ENCODE measurements around the gene WARS2.

Gene WARS2

GRCh38 chr1:119079881-119080280, 60.6 kb downstream of the WARS2 start:
- TF ChIP-seq ZFX (IDR thresholded peaks at IDR 0.05; ENCODE audit: borderline replicate concordance) (no peak), CTCF (IDR thresholded peaks at IDR 0.05) (no peak)
- H3K27ac ChIP-seq: no peak overlapping the region

- TF ChIP-seq ZFX (IDR thresholded peaks at IDR 0.05; ENCODE audit: borderline replicate concordance) (no peak), CTCF (IDR thresholded peaks at IDR 0.05) (no peak)
- H3K27ac ChIP-seq: no peak overlapping the region
These were observed 64.8 kb downstream of the WARS2 start for GRCh38 chr1:119075614-119076013.

- no peak overlapping the region for H3K27ac ChIP-seq
These were observed 69.1 kb downstream of the WARS2 start for GRCh38 chr1:119071321-119071720.

GRCh38 chr1:119069682-119070081, 70.8 kb downstream of the WARS2 start:
- no peak for TF ChIP-seq ZFX (IDR thresholded peaks at IDR 0.05; ENCODE audit: borderline replicate concordance)
- TF ChIP-seq CTCF (IDR thresholded peaks at IDR 0.05): no peak

More at GRCh38 chr1:119071321-119071720, 69.1 kb downstream of the WARS2 start:
- TF ChIP-seq ZFX (IDR thresholded peaks at IDR 0.05; ENCODE audit: borderline replicate concordance) (no peak), CTCF (IDR thresholded peaks at IDR 0.05) (no peak)

GRCh38 chr1:119068427-119068826, 72.0 kb downstream of the WARS2 start:
- no peak overlapping the region for H3K27ac ChIP-seq
- no peak for TF ChIP-seq ZFX (IDR thresholded peaks at IDR 0.05; ENCODE audit: borderline replicate concordance)

More at GRCh38 chr1:119069682-119070081, 70.8 kb downstream of the WARS2 start:
- H3K27ac ChIP-seq: no peak overlapping the region

- TF ChIP-seq CTCF (IDR thresholded peaks at IDR 0.05): no peak
- TF ChIP-seq ZFX (IDR thresholded peaks at IDR 0.05; ENCODE audit: borderline replicate concordance): no peak
- no peak overlapping the region for H3K27ac ChIP-seq
These were observed 78.8 kb downstream of the WARS2 start for GRCh38 chr1:119061700-119062099.

GRCh38 chr1:119055568-119055967, 84.9 kb downstream of the WARS2 start:
- no peak overlapping the region for H3K27ac ChIP-seq
- TF ChIP-seq CTCF (IDR thresholded peaks at IDR 0.05) (no peak), ZFX (IDR thresholded peaks at IDR 0.05; ENCODE audit: borderline replicate concordance) (no peak)

GRCh38 chr1:119053917-119054316, 86.5 kb downstream of the WARS2 start:
- TF ChIP-seq CTCF (IDR thresholded peaks at IDR 0.05): no peak
- TF ChIP-seq ZFX (IDR thresholded peaks at IDR 0.05; ENCODE audit: borderline replicate concordance): no peak
- no peak overlapping the region for H3K27ac ChIP-seq
